GM11168 (cell line): ENCODE results near the gene CD79B.
"Not testable (repeated sequence)": the region's sequence is repeated elsewhere in the genome, so short reads cannot be mapped to it uniquely, and the experiment has no call there.

Experiments used
- in situ Hi-C: fragments of 300-500 bp; cut with MboI; formaldehyde crosslinking; loops from one replicate; pipeline ENCODE4 v1.12.0; 2022; ENCODE audit warnings: low sequenced_read_pairs; ENCODE audit not compliant: unreplicated experiment

Gene CD79B

GRCh38 chr17:63937319-63937718, 5.2 kb upstream of the CD79B start:
- in situ Hi-C loops = loop anchor here (25.0 kb wide), 1 partner anchor 200 kb away; the partner anchor contains the start of gene ERN1

GRCh38 chr17:63934183-63935112, 2.3 kb upstream of the CD79B start:
- in situ Hi-C loops = loop anchor here (25.0 kb wide), 1 partner anchor 203 kb away; the partner anchor contains the start of gene ERN1

GRCh38 chr17:63933598-63933997, 1.5 kb upstream of the CD79B start:
- in situ Hi-C loops = loop anchor here (25.0 kb wide), 1 partner anchor 204 kb away; the partner anchor contains the start of gene ERN1

GRCh38 chr17:63932721-63933120, 590 bp upstream of the CD79B start:
- in situ Hi-C loops = loop anchor here (25.0 kb wide), 1 partner anchor 205 kb away; the partner anchor contains the start of gene ERN1

- in situ Hi-C loops = loop anchor here (25.0 kb wide), 1 partner anchor 206 kb away; the partner anchor contains the start of gene ERN1
Observed at GRCh38 chr17:63930951-63931575, 1.1 kb downstream of the CD79B start.

GRCh38 chr17:63929860-63930766, 2.0 kb downstream of the CD79B start:
- in situ Hi-C loops = loop anchor here (25.0 kb wide), 1 partner anchor 207 kb away; the partner anchor contains the start of gene ERN1

GRCh38 chr17:63928966-63929695, 3.0 kb downstream of the CD79B start:
- in situ Hi-C loops = loop anchor here (25.0 kb wide), 1 partner anchor 208 kb away; the partner anchor contains the start of gene ERN1

- in situ Hi-C loops = loop anchor here (25.0 kb wide), 1 partner anchor 209 kb away; the partner anchor contains the start of gene ERN1
Observed at GRCh38 chr17:63928172-63928666, 3.9 kb downstream of the CD79B start.

- in situ Hi-C loops = loop anchor here (25.0 kb wide), 1 partner anchor 210 kb away; the partner anchor contains the start of gene ERN1
Observed at GRCh38 chr17:63927464-63928171, 4.5 kb downstream of the CD79B start.

- in situ Hi-C loops = loop anchor here (25.0 kb wide), 1 partner anchor 211 kb away; the partner anchor contains the start of gene ERN1
Observed at GRCh38 chr17:63926164-63926563, 6.0 kb downstream of the CD79B start.

- in situ Hi-C loops = loop anchor here (25.0 kb wide), 1 partner anchor 212 kb away; the partner anchor contains the start of gene ERN1
Observed at GRCh38 chr17:63925615-63926014, 6.5 kb downstream of the CD79B start.

- in situ Hi-C loops = not testable (repeated sequence)
Observed at GRCh38 chr17:63922402-63922801, 9.7 kb downstream of the CD79B start.

GRCh38 chr17:63920779-63921178, 11.4 kb downstream of the CD79B start:
- in situ Hi-C loops = not testable (repeated sequence)

- in situ Hi-C loops = not testable (repeated sequence)
Observed at GRCh38 chr17:63920050-63920449, 12.1 kb downstream of the CD79B start.

GRCh38 chr17:63919311-63919723, 12.8 kb downstream of the CD79B start:
- in situ Hi-C loops = no loop called here

GRCh38 chr17:63918789-63919305, 13.3 kb downstream of the CD79B start, which contains the start of gene GH1:
Gene GH1, minus strand, starts transcription at chr17:63918839. Its CDS starts 63 bp downstream, at chr17:63918776.
- in situ Hi-C loops = not testable (repeated sequence)

- in situ Hi-C loops = no loop called here
Observed at GRCh38 chr17:63918305-63918704, 13.8 kb downstream of the CD79B start.

GRCh38 chr17:63917646-63918045, 14.5 kb downstream of the CD79B start:
- in situ Hi-C loops = no loop called here
